G401.6 (cell line): ENCODE data around the gene LPCAT4.
"Not testable (repeated sequence)": the region's sequence is repeated elsewhere in the genome, so short reads cannot be mapped to it uniquely, and the experiment has no call there.

Experiments used
- FAIRE-seq: peaks from 2 replicates; lab custom pipeline; 2012; peaks lifted over from hg19 to GRCh38; lab: Jason Lieb, UNC

The LPCAT4 gene

GRCh38 chr15:34367101-34368081 is at the start of gene LPCAT4:
TSS of gene LPCAT4 (minus strand) at chr15:34367196. CDS start at chr15:34367100, 96 bp downstream.
- no peak for FAIRE-seq

GRCh38 chr15:34409511-34409910 is 42.5 kb upstream of the LPCAT4 start:
- not testable (repeated sequence) for FAIRE-seq

GRCh38 chr15:34408973-34409372 is 42.0 kb upstream of the LPCAT4 start:
- FAIRE-seq, result not testable (repeated sequence)

GRCh38 chr15:34403899-34404298 is 36.9 kb upstream of the LPCAT4 start:
- FAIRE-seq, result not testable (repeated sequence)

GRCh38 chr15:34403160-34403598 is 36.2 kb upstream of the LPCAT4 start:
- not testable (repeated sequence) for FAIRE-seq

GRCh38 chr15:34397637-34398259 is 30.8 kb upstream of the LPCAT4 start:
- FAIRE-seq, result not testable (repeated sequence)

- not testable (repeated sequence) for FAIRE-seq
Measured at GRCh38 chr15:34392981-34393380, 26.0 kb upstream of the LPCAT4 start.

- not testable (repeated sequence) for FAIRE-seq
Measured at GRCh38 chr15:34389594-34390086, 22.6 kb upstream of the LPCAT4 start.

GRCh38 chr15:34381829-34382521 is 15.0 kb upstream of the LPCAT4 start:
- not testable (repeated sequence) for FAIRE-seq

- FAIRE-seq, result not testable (repeated sequence)
Measured at GRCh38 chr15:34380491-34380890, 13.5 kb upstream of the LPCAT4 start.

- no peak for FAIRE-seq
Measured at GRCh38 chr15:34376856-34377255, 9.9 kb upstream of the LPCAT4 start.

- FAIRE-seq, result not testable (repeated sequence)
Measured at GRCh38 chr15:34375541-34375940, 8.5 kb upstream of the LPCAT4 start.

- no peak for FAIRE-seq
Measured at GRCh38 chr15:34374816-34375215, 7.8 kb upstream of the LPCAT4 start.

GRCh38 chr15:34373951-34374350 is 7.0 kb upstream of the LPCAT4 start:
- no peak for FAIRE-seq

GRCh38 chr15:34370643-34371042 is 3.6 kb upstream of the LPCAT4 start:
- no peak for FAIRE-seq

- no peak for FAIRE-seq
Measured at GRCh38 chr15:34370129-34370528, 3.1 kb upstream of the LPCAT4 start.

GRCh38 chr15:34366271-34367065 is 528 bp downstream of the LPCAT4 start:
- FAIRE-seq, result no peak

GRCh38 chr15:34365836-34366235 is 1.2 kb downstream of the LPCAT4 start:
- no peak for FAIRE-seq

GRCh38 chr15:34365091-34365825 is 1.7 kb downstream of the LPCAT4 start:
- FAIRE-seq, result no peak

- FAIRE-seq, result no peak
Measured at GRCh38 chr15:34364041-34364440, 3.0 kb downstream of the LPCAT4 start.
